KMS-11 (cell line): ENCODE measurements around the gene AGBL3.
"Not testable (repeated sequence)": the region's sequence is repeated elsewhere in the genome, so short reads cannot be mapped to it uniquely, and the experiment has no call there.

Source experiments
- H2AFZ ChIP-seq: fragments of 200-600 bp; sonication (generic); 2 replicates; pipeline ENCODE4 v1.6.1; 2016; ENCODE audit warnings: antibody characterized with exemption, mixed run types, low read depth
- H3K27ac ChIP-seq: fragments of 200-600 bp; sonication (generic); 2 replicates; pipeline ENCODE4 v1.6.1; 2016; ENCODE audit warnings: mild to moderate bottlenecking, mixed run types
- H3K27me3 ChIP-seq: fragments of 200-600 bp; sonication (generic); 2 replicates; pipeline ENCODE4 v1.6.1; 2017; ENCODE audit warnings: mild to moderate bottlenecking, low read depth, mixed run types, moderate library complexity; ENCODE audit not compliant: insufficient read depth
- H3K36me3 ChIP-seq: fragments of 200-600 bp; sonication (generic); 2 replicates; pipeline ENCODE4 v1.6.1; 2017; ENCODE audit warnings: mild to moderate bottlenecking, mixed run types; ENCODE audit not compliant: insufficient read depth
- H3K4me1 ChIP-seq: fragments of 200-600 bp; sonication (generic); 2 replicates; pipeline ENCODE4 v1.6.1; 2016; ENCODE audit warnings: mild to moderate bottlenecking, low read depth, mixed run types; ENCODE audit not compliant: poor library complexity, severe bottlenecking
- H3K4me2 ChIP-seq: fragments of 200-600 bp; sonication (generic); 2 replicates; pipeline ENCODE4 v1.7.0; 2016; ENCODE audit warnings: mild to moderate bottlenecking, mixed run types
- H3K4me3 ChIP-seq: fragments of 200-600 bp; sonication (generic); IDR thresholded peaks from 2 replicates; pipeline ENCODE4 v1.6.1; 2017; ENCODE audit warnings: low read depth, low read length, mixed read lengths; ENCODE audit not compliant: insufficient read depth
- H3K79me2 ChIP-seq: fragments of 200-600 bp; sonication (generic); 2 replicates; pipeline ENCODE4 v1.6.1; 2016; ENCODE audit warnings: low read depth, mixed run types; ENCODE audit not compliant: insufficient read depth
- H3K9ac ChIP-seq: fragments of 200-600 bp; sonication (generic); 2 replicates; pipeline ENCODE4 v1.6.1; 2016; ENCODE audit warnings: mild to moderate bottlenecking, mixed run types
- H4K20me1 ChIP-seq: fragments of 200-600 bp; sonication (generic); 2 replicates; pipeline ENCODE4 v1.6.1; 2016; ENCODE audit warnings: mild to moderate bottlenecking, mixed run types; ENCODE audit not compliant: insufficient read depth
- TF ChIP-seq, protein P1 (sequence below): fragments of 200-600 bp; sonication (generic); conservative IDR thresholded peaks from 2 replicates; pipeline ENCODE4 v1.6.1; 2017; ENCODE audit warnings: low read depth, mild to moderate bottlenecking, antibody characterized with exemption, low read length, moderate library complexity, mixed read lengths

AGBL3 gene

GRCh38 chr7:135170998-135171481 is 184.7 kb downstream of the AGBL3 start:
- not testable (repeated sequence) for H3K4me3 ChIP-seq, H3K27me3 ChIP-seq, H3K36me3 ChIP-seq, H4K20me1 ChIP-seq
- Histone ChIP-seq H3K27ac (peak overlapping the region; percentile 84), H3K79me2 (peaks cover 30% of the 10 kb centered on the region), H3K4me2 (peak overlapping the region; percentile 63), H3K4me1 (peaks cover 28% of the 10 kb centered on the region), H3K9ac (peak overlapping the region; percentile 90; the same call in 1 of the 2 replicates), H2AFZ (peak overlapping the region; percentile 86)
- TF ChIP-seq, protein P1, sequence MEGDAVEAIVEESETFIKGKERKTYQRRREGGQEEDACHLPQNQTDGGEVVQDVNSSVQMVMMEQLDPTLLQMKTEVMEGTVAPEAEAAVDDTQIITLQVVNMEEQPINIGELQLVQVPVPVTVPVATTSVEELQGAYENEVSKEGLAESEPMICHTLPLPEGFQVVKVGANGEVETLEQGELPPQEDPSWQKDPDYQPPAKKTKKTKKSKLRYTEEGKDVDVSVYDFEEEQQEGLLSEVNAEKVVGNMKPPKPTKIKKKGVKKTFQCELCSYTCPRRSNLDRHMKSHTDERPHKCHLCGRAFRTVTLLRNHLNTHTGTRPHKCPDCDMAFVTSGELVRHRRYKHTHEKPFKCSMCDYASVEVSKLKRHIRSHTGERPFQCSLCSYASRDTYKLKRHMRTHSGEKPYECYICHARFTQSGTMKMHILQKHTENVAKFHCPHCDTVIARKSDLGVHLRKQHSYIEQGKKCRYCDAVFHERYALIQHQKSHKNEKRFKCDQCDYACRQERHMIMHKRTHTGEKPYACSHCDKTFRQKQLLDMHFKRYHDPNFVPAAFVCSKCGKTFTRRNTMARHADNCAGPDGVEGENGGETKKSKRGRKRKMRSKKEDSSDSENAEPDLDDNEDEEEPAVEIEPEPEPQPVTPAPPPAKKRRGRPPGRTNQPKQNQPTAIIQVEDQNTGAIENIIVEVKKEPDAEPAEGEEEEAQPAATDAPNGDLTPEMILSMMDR = peak; percentile 46; the same call in 1 of the 2 replicates

GRCh38 chr7:135171581-135172291 is 185.4 kb downstream of the AGBL3 start:
- Histone ChIP-seq H3K4me1 (peaks cover 28% of the 10 kb centered on the region), H2AFZ (peak overlapping the region; percentile 86), H3K27ac (peak overlapping the region; percentile 84; the same call in 1 of the 2 replicates), H3K4me2 (peak overlapping the region; percentile 63; the same call in 1 of the 2 replicates), H3K79me2 (peaks cover 30% of the 10 kb centered on the region)
- not testable (repeated sequence) for H3K27me3 ChIP-seq, H3K9ac ChIP-seq, H4K20me1 ChIP-seq, H3K4me3 ChIP-seq, H3K36me3 ChIP-seq

DNA sequence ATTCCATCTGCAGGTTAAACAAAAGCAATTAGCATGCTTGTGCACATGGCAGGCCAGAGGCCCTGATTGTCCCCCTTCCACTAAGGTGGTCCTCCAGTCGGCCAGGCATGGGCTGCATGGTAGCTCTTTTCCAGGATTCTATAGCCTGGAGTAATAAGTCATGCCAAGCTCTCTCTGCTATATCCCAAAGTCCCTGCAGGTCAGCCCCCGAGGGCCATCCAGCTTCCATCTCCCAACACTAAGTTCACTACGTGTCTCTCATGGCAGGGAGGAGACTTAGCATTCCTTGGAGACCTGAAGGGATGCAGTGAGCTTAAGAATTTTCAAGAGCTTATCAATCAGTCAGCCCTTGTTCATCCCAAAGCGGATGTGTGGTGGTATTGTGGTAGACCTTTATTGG is 187.6 kb downstream of the AGBL3 start:
- H3K4me2 ChIP-seq, H4K20me1 ChIP-seq, H3K36me3 ChIP-seq, H3K27me3 ChIP-seq, H2AFZ ChIP-seq, H3K4me3 ChIP-seq, H3K27ac ChIP-seq, H3K9ac ChIP-seq: not testable (repeated sequence)
- Histone ChIP-seq H3K4me1 (peaks cover 14% of the 10 kb centered on the region), H3K79me2 (peaks cover 14% of the 10 kb centered on the region)

DNA sequence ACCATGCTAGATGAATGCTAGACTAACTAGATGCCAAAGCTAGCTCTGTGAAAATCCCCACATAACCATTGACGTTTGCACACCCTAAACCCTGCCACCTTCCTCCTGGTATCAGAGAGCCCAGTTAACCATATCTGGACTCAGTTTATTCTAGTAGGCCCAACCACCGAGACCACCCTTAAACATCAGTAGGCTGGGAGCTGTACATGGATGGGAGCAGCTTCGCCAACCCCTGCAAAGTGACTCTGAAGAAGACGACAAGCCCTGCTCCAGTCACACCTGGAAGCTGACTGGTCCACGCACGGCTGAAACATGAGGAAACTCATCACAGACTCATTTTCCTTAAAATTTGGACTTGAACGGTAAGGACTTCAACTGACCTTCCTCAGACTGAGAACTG is 188.6 kb downstream of the AGBL3 start:
- no peak overlapping the region for H2AFZ ChIP-seq
- H3K79me2 ChIP-seq = peaks cover 4% of the 10 kb centered on the region
- no peak overlapping the region for H3K27ac ChIP-seq

GRCh38 chr7:135175931-135176330 is 189.6 kb downstream of the AGBL3 start:
- Histone ChIP-seq H3K36me3 (no peaks in the 10 kb centered on the region), H3K4me3 (no peak overlapping the region), H3K27ac (no peak overlapping the region), H3K4me2 (no peak overlapping the region), H3K79me2 (no peaks in the 10 kb centered on the region), H3K4me1 (peaks cover 5% of the 10 kb centered on the region), H3K9ac (no peak overlapping the region), H4K20me1 (no peaks in the 10 kb centered on the region), H3K27me3 (no peaks in the 10 kb centered on the region), H2AFZ (no peak overlapping the region)
- TF ChIP-seq, protein P1 = no peak

More for the DNA sequence above, 188.6 kb downstream of the AGBL3 start:
- Histone ChIP-seq H3K36me3 (no peaks in the 10 kb centered on the region), H3K27me3 (no peaks in the 10 kb centered on the region), H3K4me1 (peaks cover 7% of the 10 kb centered on the region), H3K9ac (no peak overlapping the region), H3K4me3 (no peak overlapping the region), H4K20me1 (no peaks in the 10 kb centered on the region), H3K4me2 (no peak overlapping the region)
- TF ChIP-seq, protein P1 = no peak
